ENCODE data around the gene TP53INP2. TPM values are rescaled to one million over a fixed set of nuclear protein-coding genes. Genes with fewer than 3 reads are reported as not detected.
A peak's percentile ranks its signal among the peaks of the same experiment; 100 is the strongest.

The TP53INP2 gene
- total RNA-seq, 1 experiment from 2014 or later: 29.7 TPM

DNA sequence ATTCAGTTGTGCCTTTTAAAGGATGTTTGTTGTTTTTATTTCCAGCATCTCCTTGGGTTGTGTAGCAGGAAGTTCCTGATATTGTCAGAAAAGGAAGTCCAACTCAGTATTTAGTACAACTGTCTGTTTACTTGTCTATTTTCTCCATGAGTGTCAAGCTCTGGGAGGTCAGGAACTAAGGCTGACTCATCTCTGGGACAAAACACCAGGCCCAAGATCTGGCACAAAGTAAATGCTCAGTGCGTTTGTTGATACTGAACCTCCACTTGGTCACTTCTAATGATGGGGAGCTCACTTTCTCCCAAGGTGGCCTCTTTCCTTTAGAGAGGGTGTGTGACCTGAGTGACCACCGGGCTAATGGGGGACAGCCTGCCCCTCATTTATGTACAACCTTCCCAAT is 14.7 kb upstream of the TP53INP2 start:
- CTCF ChIA-PET: interaction anchor here (0.6 kb wide), 1 partner anchor 19 kb away, joined by 5 read pairs; no protein-coding TSS in a partner anchor
- peak in 1 of 2 experiments; percentile 29 for DNase-seq
- POLR2A ChIA-PET: no interaction called here
- no TSS peak for BruUV-seq (replicated peaks)
- Mint-ChIP-seq H3K36me3 (ENCODE audit: insufficient read depth, unreplicated experiment) (no peaks in the 10 kb centered on the region), H3K4me3 (ENCODE audit: unreplicated experiment) (no peak overlapping the region), H3K9me3 (ENCODE audit: unreplicated experiment) (no peaks in the 10 kb centered on the region), H3K27me3 (ENCODE audit: insufficient read depth, unreplicated experiment) (no peaks in the 10 kb centered on the region), H3K27ac (ENCODE audit: unreplicated experiment) (no peak overlapping the region), H3K4me1 (ENCODE audit: low read depth, unreplicated experiment) (no peaks in the 10 kb centered on the region)
- Histone ChIP-seq H3K9me3 (no peaks in the 10 kb centered on the region), H3K4me1 (no peaks in the 10 kb centered on the region), H3K27me3 (replicated peaks; ENCODE audit: control insufficient read depth, insufficient read depth, low read length) (no peaks in the 10 kb centered on the region), H3K36me3 (ENCODE audit: control insufficient read depth, insufficient read depth, low read length) (no peaks in the 10 kb centered on the region), H3K4me3 (ENCODE audit: low read depth, low read length) (no peak overlapping the region)
- intact Hi-C loops (cut with micrococcal nuclease; ENCODE audit: unreplicated experiment): no loop called here
- TF ChIP-seq, protein P1, sequence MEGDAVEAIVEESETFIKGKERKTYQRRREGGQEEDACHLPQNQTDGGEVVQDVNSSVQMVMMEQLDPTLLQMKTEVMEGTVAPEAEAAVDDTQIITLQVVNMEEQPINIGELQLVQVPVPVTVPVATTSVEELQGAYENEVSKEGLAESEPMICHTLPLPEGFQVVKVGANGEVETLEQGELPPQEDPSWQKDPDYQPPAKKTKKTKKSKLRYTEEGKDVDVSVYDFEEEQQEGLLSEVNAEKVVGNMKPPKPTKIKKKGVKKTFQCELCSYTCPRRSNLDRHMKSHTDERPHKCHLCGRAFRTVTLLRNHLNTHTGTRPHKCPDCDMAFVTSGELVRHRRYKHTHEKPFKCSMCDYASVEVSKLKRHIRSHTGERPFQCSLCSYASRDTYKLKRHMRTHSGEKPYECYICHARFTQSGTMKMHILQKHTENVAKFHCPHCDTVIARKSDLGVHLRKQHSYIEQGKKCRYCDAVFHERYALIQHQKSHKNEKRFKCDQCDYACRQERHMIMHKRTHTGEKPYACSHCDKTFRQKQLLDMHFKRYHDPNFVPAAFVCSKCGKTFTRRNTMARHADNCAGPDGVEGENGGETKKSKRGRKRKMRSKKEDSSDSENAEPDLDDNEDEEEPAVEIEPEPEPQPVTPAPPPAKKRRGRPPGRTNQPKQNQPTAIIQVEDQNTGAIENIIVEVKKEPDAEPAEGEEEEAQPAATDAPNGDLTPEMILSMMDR (IDR thresholded peaks at IDR 0.05; ENCODE audit: insufficient read depth in 1 of 2, low read depth in 1 of 2, low read length in 1 of 2, severe bottlenecking in 1 of 2, unreplicated experiment in 1 of 2): no peak

DNA sequence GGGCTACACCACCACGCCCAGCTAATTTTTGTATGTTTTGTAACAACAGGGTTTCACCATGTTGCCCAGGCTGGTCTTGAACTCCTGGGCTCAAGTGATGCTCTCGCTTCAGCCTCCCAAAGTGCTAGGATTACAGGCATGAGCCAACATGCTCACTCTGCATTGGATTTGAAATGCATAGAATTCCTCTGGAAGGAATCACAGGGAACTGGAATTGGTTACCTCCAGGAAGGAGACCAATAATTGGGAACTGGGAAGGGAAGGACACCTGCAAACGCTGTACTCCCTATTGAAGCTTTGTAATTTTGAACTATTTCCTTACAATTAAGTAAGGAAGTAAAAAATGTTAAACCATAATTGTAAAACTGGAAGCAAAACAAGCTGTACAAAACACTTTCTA is 12.3 kb upstream of the TP53INP2 start:
- TF ChIP-seq, protein P1 (IDR thresholded peaks at IDR 0.05; ENCODE audit: insufficient read depth in 1 of 2, low read depth in 1 of 2, low read length in 1 of 2, severe bottlenecking in 1 of 2, unreplicated experiment in 1 of 2): no peak
- no peaks in the 10 kb centered on the region for H3K36me3 ChIP-seq (ENCODE audit: control insufficient read depth, insufficient read depth, low read length)
- DNase-seq: peak in 1 of 2 experiments; percentile 26
- intact Hi-C loops (cut with micrococcal nuclease; ENCODE audit: unreplicated experiment): no loop called here
- ChIA-PET CTCF (no interaction called here), POLR2A (no interaction called here)
- no peaks in the 10 kb centered on the region for H3K9me3 Mint-ChIP-seq (ENCODE audit: unreplicated experiment)
- no peaks in the 10 kb centered on the region for H3K9me3 ChIP-seq
- no TSS peak for BruUV-seq (replicated peaks)
- H3K4me1 ChIP-seq: no peaks in the 10 kb centered on the region
- no peak overlapping the region for H3K4me3 ChIP-seq (ENCODE audit: low read depth, low read length)
- no peaks in the 10 kb centered on the region for H3K36me3 Mint-ChIP-seq (ENCODE audit: insufficient read depth, unreplicated experiment)
- no peak overlapping the region for H3K4me3 Mint-ChIP-seq (ENCODE audit: unreplicated experiment)
- peaks cover 7% of the 10 kb centered on the region for H3K4me1 Mint-ChIP-seq (ENCODE audit: low read depth, unreplicated experiment)
- no peaks in the 10 kb centered on the region for H3K27me3 Mint-ChIP-seq (ENCODE audit: insufficient read depth, unreplicated experiment)
- H3K27ac Mint-ChIP-seq (ENCODE audit: unreplicated experiment): no peak overlapping the region
- no peaks in the 10 kb centered on the region for H3K27me3 ChIP-seq (replicated peaks; ENCODE audit: control insufficient read depth, insufficient read depth, low read length)

DNA sequence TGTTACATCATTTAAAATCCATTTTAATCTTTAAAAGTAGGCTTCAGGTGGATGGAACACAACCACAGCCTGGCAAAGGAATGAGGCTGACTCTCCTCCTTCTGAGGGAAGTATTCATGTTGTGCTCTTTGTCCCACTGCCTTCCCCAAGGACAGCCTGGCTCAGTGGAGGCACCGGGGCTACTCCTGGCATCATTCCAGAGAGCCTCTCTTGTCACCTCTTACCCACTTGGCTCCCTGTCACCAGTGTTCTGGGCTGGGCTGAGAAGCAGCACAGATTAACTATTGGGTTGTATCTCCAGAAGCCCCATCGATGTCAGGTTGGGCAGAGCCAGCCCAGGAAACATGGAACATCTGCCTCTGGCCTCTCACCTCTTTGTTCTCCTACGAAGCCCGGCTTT is 10.7 kb upstream of the TP53INP2 start:
- Histone ChIP-seq H3K36me3 (ENCODE audit: control insufficient read depth, insufficient read depth, low read length) (no peaks in the 10 kb centered on the region), H3K27me3 (replicated peaks; ENCODE audit: control insufficient read depth, insufficient read depth, low read length) (no peaks in the 10 kb centered on the region), H3K4me1 (no peaks in the 10 kb centered on the region), H3K9me3 (no peaks in the 10 kb centered on the region), H3K4me3 (ENCODE audit: low read depth, low read length) (no peak overlapping the region)
- peak in 1 of 2 experiments; percentile 23 for DNase-seq
- Mint-ChIP-seq H3K27me3 (ENCODE audit: insufficient read depth, unreplicated experiment) (no peaks in the 10 kb centered on the region), H3K27ac (ENCODE audit: unreplicated experiment) (no peak overlapping the region), H3K9me3 (ENCODE audit: unreplicated experiment) (no peaks in the 10 kb centered on the region), H3K36me3 (ENCODE audit: insufficient read depth, unreplicated experiment) (no peaks in the 10 kb centered on the region), H3K4me1 (ENCODE audit: low read depth, unreplicated experiment) (peaks cover 7% of the 10 kb centered on the region), H3K4me3 (ENCODE audit: unreplicated experiment) (no peak overlapping the region)
- CTCF ChIA-PET: interaction anchor here (0.6 to 0.7 kb wide), 2 partner anchors 42 to 467 kb away, joined by 4 to 7 read pairs; no protein-coding TSS in a partner anchor
- POLR2A ChIA-PET: no interaction called here
- TF ChIP-seq, protein P1 (IDR thresholded peaks at IDR 0.05; ENCODE audit: insufficient read depth in 1 of 2, low read depth in 1 of 2, low read length in 1 of 2, severe bottlenecking in 1 of 2, unreplicated experiment in 1 of 2): no peak
- intact Hi-C loops (cut with micrococcal nuclease; ENCODE audit: unreplicated experiment): no loop called here
- BruUV-seq (replicated peaks): no TSS peak

Measured in Caco-2 (cell line).